Measurements from ENCODE around the gene TSR1.

The TSR1 gene
- long read RNA-seq, donor 1, full-length matches to known transcripts: 4 of 10 reads
- long read RNA-seq, donor 1, partial matches to known transcripts: 6 of 10 reads
- long read RNA-seq, donor 1, other reads (novel, unspliced or antisense): 0 of 10 reads
- long read RNA-seq, donor 2, full-length matches to known transcripts: 1 of 1 reads
- long read RNA-seq, donor 2, partial matches to known transcripts: 0 of 1 reads
- long read RNA-seq, donor 2, other reads (novel, unspliced or antisense): 0 of 1 reads
- long read RNA-seq, donor 3, full-length matches to known transcripts: 3 of 3 reads
- long read RNA-seq, donor 3, partial matches to known transcripts: 0 of 3 reads
- long read RNA-seq, donor 3, other reads (novel, unspliced or antisense): 0 of 3 reads
- long read RNA-seq, donor 4, full-length matches to known transcripts: 2 of 2 reads
- long read RNA-seq, donor 4, partial matches to known transcripts: 0 of 2 reads
- long read RNA-seq, donor 4, other reads (novel, unspliced or antisense): 0 of 2 reads
- long read RNA-seq, donor 5, full-length matches to known transcripts: 5 of 114 reads
- long read RNA-seq, donor 5, partial matches to known transcripts: 109 of 114 reads
- long read RNA-seq, donor 5, other reads (novel, unspliced or antisense): 0 of 114 reads
- long read RNA-seq, donor 6, full-length matches to known transcripts: 4 of 4 reads
- long read RNA-seq, donor 6, partial matches to known transcripts: 0 of 4 reads
- long read RNA-seq, donor 6, other reads (novel, unspliced or antisense): 0 of 4 reads
- long read RNA-seq, donor 7: 0 reads
- long read RNA-seq, donor 8, full-length matches to known transcripts: 3 of 3 reads
- long read RNA-seq, donor 8, partial matches to known transcripts: 0 of 3 reads
- long read RNA-seq, donor 8, other reads (novel, unspliced or antisense): 0 of 3 reads

DNA sequence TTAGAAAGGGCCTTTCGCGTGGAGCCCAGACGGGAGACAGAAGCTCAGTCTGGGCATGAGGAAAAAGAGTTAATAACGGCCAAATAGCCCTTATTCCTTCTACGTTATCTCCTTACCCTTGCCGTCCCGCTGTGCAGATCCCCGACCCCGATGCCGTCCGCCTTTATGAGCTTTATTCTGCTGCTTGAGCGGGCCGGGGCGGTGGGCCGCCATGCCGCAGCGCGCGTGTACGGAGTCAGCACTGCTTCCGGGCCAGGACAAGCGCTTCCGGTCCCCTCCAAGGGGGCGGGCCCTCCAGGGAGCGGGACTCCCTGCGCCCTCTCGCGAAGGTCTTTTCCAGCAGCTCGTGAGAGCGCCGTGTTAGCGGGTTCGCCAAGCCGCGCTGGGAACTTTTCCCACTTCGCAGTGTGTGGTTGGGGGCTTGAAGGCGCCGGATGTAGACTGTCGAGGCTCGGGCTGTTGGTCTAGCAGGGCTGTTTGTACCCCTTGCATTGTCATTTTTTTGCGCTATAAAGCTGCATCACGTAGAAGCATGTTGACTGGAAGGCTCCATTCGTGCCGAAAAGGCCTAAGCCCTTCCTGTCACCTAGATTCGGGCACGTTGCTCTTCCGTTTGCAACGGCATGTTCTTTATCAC is at the start of gene TSR1:
TSS of gene TSR1 (minus strand) at position 243 of the 637 bp plus-strand sequence. CDS start at position 213, 30 bp downstream.
- peak; percentile 82 for DNase-seq

GRCh38 chr17:2385240-2386210 is 49.3 kb upstream of the TSR1 start:
- DNase-seq: no peak

DNA sequence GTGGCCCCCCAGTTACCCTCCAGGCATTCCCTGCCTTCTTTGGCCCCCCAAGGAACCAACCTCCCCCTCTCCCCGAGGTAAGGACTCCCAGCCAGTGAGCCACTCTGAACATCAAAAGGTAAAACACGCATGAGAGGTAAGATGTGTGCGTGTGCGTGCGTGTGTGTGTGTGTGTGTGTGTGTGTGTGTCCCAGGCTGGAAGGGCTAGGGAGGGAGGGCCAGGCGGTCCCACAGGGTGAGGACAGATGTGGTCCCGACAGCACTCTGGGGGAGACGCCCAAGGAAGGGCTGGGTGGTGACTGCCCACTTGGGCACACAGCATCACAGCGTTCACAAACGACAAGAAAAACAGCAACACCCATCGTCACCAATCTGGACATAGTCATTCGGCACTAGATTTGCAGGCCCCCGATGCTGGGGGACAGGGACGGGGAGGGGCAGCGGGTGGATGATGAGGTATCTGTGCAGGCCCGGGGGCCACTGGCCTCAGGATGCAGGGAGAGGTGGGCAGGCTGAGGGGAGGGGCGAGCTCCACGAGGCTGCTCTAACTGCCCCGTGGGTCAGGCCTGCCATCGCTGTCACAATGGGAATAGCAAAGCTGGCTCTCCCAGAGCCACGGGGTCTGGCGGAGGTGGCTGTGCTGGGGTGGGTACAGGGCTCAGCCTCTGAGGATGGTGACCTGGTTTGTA is 48.3 kb upstream of the TSR1 start:
- no peak for DNase-seq

GRCh38 chr17:2383628-2384167 is 47.4 kb upstream of the TSR1 start:
- no peak for DNase-seq

GRCh38 chr17:2380950-2381649 is 44.8 kb upstream of the TSR1 start:
- DNase-seq: no peak

DNA sequence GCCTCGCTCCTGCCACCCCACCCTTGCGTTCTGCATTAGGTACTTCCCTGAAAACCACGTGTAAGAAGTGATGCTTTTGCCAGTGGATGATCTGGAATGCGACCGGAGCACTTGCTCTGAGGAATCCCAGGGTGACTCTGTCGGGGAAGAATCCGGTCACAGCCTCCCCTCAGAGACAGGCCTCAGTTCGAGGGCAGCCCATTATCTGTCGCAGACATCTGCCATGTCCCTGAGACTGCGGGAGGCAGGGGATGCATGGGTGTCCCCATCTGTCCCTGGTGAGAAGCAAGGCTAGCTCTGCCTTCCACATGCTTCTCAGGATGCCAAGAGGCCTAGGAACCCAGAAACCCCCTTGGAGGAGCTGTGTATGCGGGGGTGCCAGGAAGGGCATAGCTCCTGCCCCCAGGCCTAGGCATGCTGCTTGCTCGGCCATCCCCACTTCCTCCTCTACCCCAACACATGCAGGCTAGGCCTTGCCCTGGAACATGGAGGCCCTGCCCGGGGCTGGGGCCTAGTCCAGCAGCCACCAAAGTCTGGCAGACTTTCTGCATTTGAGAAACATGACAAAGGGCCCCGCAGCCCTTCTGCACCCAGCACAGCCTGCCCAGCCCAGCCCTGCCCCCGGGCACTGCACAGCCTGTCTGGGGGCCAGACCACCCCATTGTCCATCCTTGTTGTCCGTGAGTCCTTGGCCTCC is 44.1 kb upstream of the TSR1 start:
- DNase-seq: no peak

DNA sequence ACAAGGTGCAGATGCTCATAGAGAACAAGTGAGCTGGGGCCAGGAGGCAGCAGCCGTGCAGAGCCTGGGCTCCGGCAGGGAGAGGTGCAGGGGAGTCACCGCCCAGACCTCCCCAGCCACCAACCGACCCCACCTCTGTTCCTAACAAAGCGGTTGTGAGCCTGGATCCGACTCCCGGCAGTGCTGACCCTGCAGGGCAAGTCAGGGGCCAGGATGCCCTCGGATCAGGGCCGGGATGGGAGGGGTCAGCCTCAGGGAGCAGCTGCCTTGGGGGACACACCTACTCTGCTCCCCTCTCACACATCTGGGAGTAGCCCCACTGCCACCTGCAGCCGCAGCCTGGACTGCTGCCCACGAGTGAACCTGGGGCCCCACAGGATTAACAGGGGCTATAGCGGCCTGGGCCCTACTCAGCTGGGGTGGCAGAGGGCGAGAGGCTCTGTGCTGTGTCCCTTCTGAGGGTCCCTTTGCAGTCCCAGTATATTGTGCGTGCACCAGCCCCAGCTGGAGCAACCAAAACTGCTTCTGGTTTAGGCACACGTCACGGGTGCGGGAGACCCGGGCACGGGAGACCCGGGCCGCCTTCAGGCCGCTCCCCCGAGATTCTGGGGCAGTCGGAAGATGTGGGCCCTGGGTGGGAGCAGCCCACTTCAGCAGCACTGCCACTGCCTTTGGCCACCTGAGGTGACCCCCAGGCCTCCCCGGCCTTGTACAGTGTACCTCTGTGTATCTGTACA is 43.4 kb upstream of the TSR1 start:
- DNase-seq: no peak

- peak; percentile 53 for DNase-seq
Measured at GRCh38 chr17:2378905-2379304, 42.6 kb upstream of the TSR1 start.

GRCh38 chr17:2377659-2378058 is 41.4 kb upstream of the TSR1 start:
- no peak for DNase-seq

DNA sequence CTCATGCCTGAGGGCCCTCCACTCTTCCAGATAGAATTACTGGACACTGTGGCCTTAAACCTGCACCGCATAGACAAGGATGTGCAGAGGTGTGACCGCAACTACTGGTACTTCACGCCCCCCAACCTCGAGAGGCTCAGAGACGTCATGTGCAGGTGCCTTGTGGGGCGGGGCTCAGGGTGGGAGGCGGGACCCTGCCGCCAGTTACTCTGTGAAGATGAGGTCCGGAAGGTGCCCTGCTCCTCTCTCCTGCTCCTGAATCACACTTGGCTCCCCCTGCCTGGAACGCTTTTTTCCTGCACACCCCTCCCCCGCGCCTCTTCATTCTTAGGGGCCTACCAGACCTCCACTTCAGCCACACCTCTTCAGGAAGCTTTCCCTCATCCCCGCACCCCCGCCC is 39.9 kb upstream of the TSR1 start:
- no peak for DNase-seq

- no peak for DNase-seq
Measured at GRCh38 chr17:2375406-2375805, 39.1 kb upstream of the TSR1 start.

DNA sequence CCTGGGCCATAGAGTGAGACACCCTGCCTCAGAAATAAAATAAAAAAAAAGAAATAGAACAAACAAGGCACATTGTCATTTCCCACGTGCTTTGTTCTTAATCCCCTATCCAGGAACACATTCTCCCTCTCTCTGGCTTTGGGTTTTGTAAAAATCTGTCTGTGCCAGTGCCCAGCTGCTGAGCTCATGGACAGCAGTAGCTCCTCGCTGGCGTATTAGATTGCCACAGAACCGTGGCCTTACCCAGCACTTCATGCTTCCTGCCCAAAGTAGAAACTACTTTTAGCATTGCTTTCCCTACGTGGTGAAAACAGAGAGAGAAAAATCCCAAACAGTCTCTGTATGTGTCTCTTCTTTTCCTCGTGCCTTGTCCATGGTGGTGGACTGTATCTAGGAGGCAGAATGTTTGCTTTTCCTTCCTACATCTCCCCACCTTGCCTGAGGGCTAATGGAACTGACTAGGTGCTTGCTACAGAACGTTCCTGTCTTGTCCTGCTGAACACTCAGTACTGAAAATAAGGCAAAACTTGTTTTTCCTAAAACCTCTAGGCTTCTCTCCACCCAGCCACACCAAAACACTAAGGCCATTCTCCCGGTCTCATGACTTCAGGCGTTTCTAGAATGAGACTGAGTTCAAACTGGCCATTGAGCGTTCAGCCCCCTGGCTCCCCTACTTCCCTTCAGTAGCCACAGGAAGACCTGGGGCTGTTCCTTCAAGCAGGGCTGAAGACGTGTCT is 38.5 kb upstream of the TSR1 start:
- no peak for DNase-seq

- DNase-seq: no peak
Measured at GRCh38 chr17:2373179-2373578, 36.9 kb upstream of the TSR1 start.

GRCh38 chr17:2372681-2373080 is 36.4 kb upstream of the TSR1 start:
- no peak for DNase-seq

- DNase-seq: no peak
Measured at GRCh38 chr17:2372180-2372579, 35.9 kb upstream of the TSR1 start.

GRCh38 chr17:2371183-2372130 is 35.2 kb upstream of the TSR1 start:
- DNase-seq: no peak

- no peak for DNase-seq
Measured at GRCh38 chr17:2370211-2370589, 33.9 kb upstream of the TSR1 start.

Measured in right kidney (tissue), 9 donors.